ENCODE results near the gene ITGA2B. TPM values are rescaled to one million over a fixed set of nuclear protein-coding genes. Genes with fewer than 3 reads are reported as not detected.
"Not testable (repeated sequence)": the region's sequence is repeated elsewhere in the genome, so short reads cannot be mapped to it uniquely, and the experiment has no call there.

The ITGA2B gene
- total RNA-seq, 1 experiment from 2014 or later = 7.6 TPM

- peak; percentile 22 for DNase-seq (ENCODE audit: extremely low read depth, low read depth)
Measured at GRCh38 chr17:44353672-44354331, 35.6 kb downstream of the ITGA2B start.

GRCh38 chr17:44352828-44353671 is 36.4 kb downstream of the ITGA2B start:
- DNase-seq (ENCODE audit: extremely low read depth, low read depth) = no peak

GRCh38 chr17:44351961-44352827 is 37.3 kb downstream of the ITGA2B start:
- DNase-seq (ENCODE audit: extremely low read depth, low read depth) = no peak

GRCh38 chr17:44351464-44351863 is 38.0 kb downstream of the ITGA2B start:
- DNase-seq (ENCODE audit: extremely low read depth, low read depth) = no peak

- peak; percentile 59 for DNase-seq (ENCODE audit: extremely low read depth, low read depth)
Measured at GRCh38 chr17:44350733-44351226, 38.7 kb downstream of the ITGA2B start.

- no peak for DNase-seq (ENCODE audit: extremely low read depth, low read depth)
Measured at GRCh38 chr17:44349553-44350070, 39.8 kb downstream of the ITGA2B start.

- no peak for DNase-seq (ENCODE audit: extremely low read depth, low read depth)
Measured at GRCh38 chr17:44348988-44349364, 40.5 kb downstream of the ITGA2B start.

- no peak for DNase-seq (ENCODE audit: extremely low read depth, low read depth)
Measured at GRCh38 chr17:44348234-44348987, 41.0 kb downstream of the ITGA2B start.

GRCh38 chr17:44347206-44348055 is 42.0 kb downstream of the ITGA2B start:
- not testable (repeated sequence) for DNase-seq (ENCODE audit: extremely low read depth, low read depth)

- DNase-seq (ENCODE audit: extremely low read depth, low read depth) = no peak
Measured at GRCh38 chr17:44346064-44346844, 43.2 kb downstream of the ITGA2B start.

- peak; percentile 60 for DNase-seq (ENCODE audit: extremely low read depth, low read depth)
Measured at GRCh38 chr17:44345454-44346026, 43.9 kb downstream of the ITGA2B start.

GRCh38 chr17:44344939-44345453 is 44.5 kb downstream of the ITGA2B start, which contains the start of gene GRN:
GRN (plus strand) TSS chr17:44345302; CDS start chr17:44349165, 3,863 bp downstream.
- DNase-seq (ENCODE audit: extremely low read depth, low read depth) = peak; percentile 99

- no peak for DNase-seq (ENCODE audit: extremely low read depth, low read depth)
Measured at GRCh38 chr17:44343510-44344209, 45.8 kb downstream of the ITGA2B start.

GRCh38 chr17:44340553-44340952 is 48.9 kb downstream of the ITGA2B start:
- not testable (repeated sequence) for DNase-seq (ENCODE audit: extremely low read depth, low read depth)

GRCh38 chr17:44338702-44339101 is 50.7 kb downstream of the ITGA2B start:
- DNase-seq (ENCODE audit: extremely low read depth, low read depth) = no peak

- DNase-seq (ENCODE audit: extremely low read depth, low read depth) = no peak
Measured at GRCh38 chr17:44335968-44336367, 53.5 kb downstream of the ITGA2B start.

- DNase-seq (ENCODE audit: extremely low read depth, low read depth) = no peak
Measured at GRCh38 chr17:44335564-44335963, 53.9 kb downstream of the ITGA2B start.
